GM12878 (cell line): ENCODE data around the gene MAZ. TPM values are rescaled to one million over a fixed set of nuclear protein-coding genes. Genes with fewer than 3 reads are reported as not detected.

Experiments
- ATAC-seq: fragments of 200-7000 bp; cut with Tn5 transposase; 3 replicates; pipeline ENCODE4 v1.9.1; 2020; ENCODE audit warnings: mild to moderate bottlenecking, moderate library complexity
- BruUV-seq: library from RNA; stranded (reverse); fragments of 400-500 nt; replicated peaks from 2 replicates; lab custom pipeline; 2021; lab: Mats Ljungman, UMichigan
- CTCF ChIA-PET: fragments of 300-600 bp; sonication (Branson Sonifier 250); formaldehyde crosslinking; extraction: SDS; loops from one replicate; lab custom pipeline; 2021; ENCODE audit warnings: inconsistent platforms; lab: Yijun Ruan, JAX
- POLR2A ChIA-PET: fragments of 350-600 bp; formaldehyde crosslinking; extraction: SDS; loops from one replicate; lab custom pipeline; 2021; ENCODE audit warnings: inconsistent platforms; lab: Charles Lee
- RAD21 ChIA-PET: fragments of 300-600 bp; sonication (Branson Sonifier 250); formaldehyde crosslinking; loops from one replicate; lab custom pipeline; 2023; ENCODE audit warnings: antibody characterized with exemption; ENCODE audit not compliant: unreplicated experiment; lab: Charles Lee
- SMC1A ChIA-PET: fragments of 300-600 bp; sonication (Branson Sonifier 250); formaldehyde crosslinking; loops from one replicate; lab custom pipeline; 2023; ENCODE audit not compliant: unreplicated experiment, uncharacterized antibody; lab: Charles Lee
- DNase-seq: peaks from one replicate; pipeline ENCODE4 v3.0.0-alpha.2; 2011; ENCODE audit warnings: low read depth, low spot score
- FAIRE-seq: peaks from 3 replicates; lab custom pipeline; 2011; peaks lifted over from hg19 to GRCh38; lab: Jason Lieb, UNC
- H2AFZ ChIP-seq: 2 replicates; pipeline ENCODE4 v1.6.0; 2011; ENCODE audit warnings: low read depth, low read length, control low read depth; ENCODE audit not compliant: control insufficient read depth
- H3K27ac ChIP-seq: 2 replicates; pipeline ENCODE4 v1.5.1; 2011; ENCODE audit warnings: control low read depth; ENCODE audit not compliant: control insufficient read depth, insufficient read depth
- H3K27me3 ChIP-seq, 2 experiments: replicated peaks in 1 of 2; 2 replicates each; pipeline versions ENCODE4 v1.6.0 to v1.6.1; 2011; ENCODE audit warnings: low read length in 1 of 2; ENCODE audit not compliant: control insufficient read depth in 2 of 2, insufficient read depth in 2 of 2
- H3K36me3 ChIP-seq, 2 experiments: 2 replicates each; pipeline ENCODE4 v1.5.1; 2011; ENCODE audit warnings: low read length in 1 of 2; ENCODE audit not compliant: control insufficient read depth in 2 of 2, insufficient read depth in 2 of 2
- H3K4me1 ChIP-seq: 2 replicates; pipeline ENCODE4 v1.6.1; 2011; ENCODE audit warnings: mild to moderate bottlenecking, low read length, moderate library complexity, mixed read lengths; ENCODE audit not compliant: control insufficient read depth, insufficient read depth
- H3K4me2 ChIP-seq: 2 replicates; pipeline ENCODE4 v1.6.0; 2011; ENCODE audit warnings: control low read depth; ENCODE audit not compliant: control insufficient read depth, insufficient read depth
- H3K4me3 ChIP-seq: fragments of 200-600 bp; sonication (generic); 2 replicates; pipeline ENCODE4 v1.5.1; 2016
- H3K79me2 ChIP-seq: 2 replicates; pipeline ENCODE4 v1.6.0; 2011; ENCODE audit warnings: low read length; ENCODE audit not compliant: control insufficient read depth, insufficient read depth
- H3K9ac ChIP-seq: 2 replicates; pipeline ENCODE4 v1.8.0; 2011; ENCODE audit warnings: low read length, control low read depth, mixed read lengths; ENCODE audit not compliant: control insufficient read depth, insufficient read depth
- H3K9me3 ChIP-seq: replicated peaks from 3 replicates; pipeline ENCODE4 v1.5.1; 2011; ENCODE audit warnings: mild to moderate bottlenecking, low read length; ENCODE audit not compliant: control insufficient read depth, insufficient read depth
- H4K20me1 ChIP-seq: 2 replicates; pipeline ENCODE4 v1.6.0; 2011; ENCODE audit not compliant: control insufficient read depth, insufficient read depth
- BHLHE40 ChIP-seq, 2 experiments: fragments of 450-650 bp in 1 of 2; IDR thresholded peaks; 2 replicates each; pipeline ENCODE4 v1.6.1; 2011 to 2017; ENCODE audit warnings: low read depth in 2 of 2, borderline replicate concordance in 1 of 2, improper control_type of control experiment in 1 of 2, low read length in 1 of 2, mild to moderate bottlenecking in 1 of 2
- BRCA1 ChIP-seq: IDR thresholded peaks from 2 replicates; pipeline ENCODE4 v1.6.1; 2011; ENCODE audit warnings: low read depth, low read length, improper control_type of control experiment
- CHD1 ChIP-seq: IDR thresholded peaks from 2 replicates; pipeline ENCODE4 v1.6.1; 2012; ENCODE audit warnings: low read depth, low read length, improper control_type of control experiment
- CREM ChIP-seq: IDR thresholded peaks from 2 replicates; pipeline ENCODE4 v1.6.1; 2014; ENCODE audit warnings: antibody characterized with exemption, low read depth
- EED ChIP-seq: sonication (generic); IDR thresholded peaks from 2 replicates; pipeline ENCODE4 v1.6.1; 2016; ENCODE audit warnings: antibody characterized with exemption, low read depth
- ETV6 ChIP-seq, 2 experiments: fragments of 450-650 bp in 1 of 2; IDR thresholded peaks in 1 of 2; conservative IDR thresholded peaks in 1 of 2; 2 replicates each; pipeline ENCODE4 v1.6.1; 2014; ENCODE audit warnings: antibody characterized with exemption in 1 of 2, borderline replicate concordance in 1 of 2, low read depth in 1 of 2, mild to moderate bottlenecking in 1 of 2, moderate library complexity in 1 of 2
- FOXM1 ChIP-seq: IDR thresholded peaks from 2 replicates; pipeline ENCODE4 v1.6.1; 2012; ENCODE audit warnings: low read depth, mild to moderate bottlenecking, inconsistent platforms, low read length, moderate library complexity
- HDGF ChIP-seq: fragments of 450-650 bp; IDR thresholded peaks from 2 replicates; pipeline ENCODE4 v1.6.1; 2016; ENCODE audit warnings: antibody characterized with exemption
- JUND ChIP-seq: IDR thresholded peaks from 2 replicates; pipeline ENCODE4 v1.6.1; 2012; ENCODE audit warnings: low read depth, mild to moderate bottlenecking, low read length, improper control_type of control experiment, moderate library complexity
- MXI1 ChIP-seq: fragments of 150-350 bp; IDR thresholded peaks from 2 replicates; pipeline ENCODE4 v1.6.1; 2011; ENCODE audit warnings: low read depth, mild to moderate bottlenecking, inconsistent platforms, low read length, improper control_type of control experiment
- MYB ChIP-seq: fragments of 150-350 bp; IDR thresholded peaks from 2 replicates; pipeline ENCODE4 v1.6.1; 2014; ENCODE audit warnings: mild to moderate bottlenecking, low read depth, low read length, borderline replicate concordance
- MYC ChIP-seq: IDR thresholded peaks from 2 replicates; pipeline ENCODE4 v1.6.1; 2011; ENCODE audit warnings: mild to moderate bottlenecking, low read length, moderate library complexity, inconsistent platforms; ENCODE audit not compliant: insufficient read depth, insufficient replicate concordance, insufficient read length, severe bottlenecking
- PKNOX1 ChIP-seq: fragments of 450-650 bp; IDR thresholded peaks from 2 replicates; pipeline ENCODE4 v1.6.1; 2016; ENCODE audit warnings: mild to moderate bottlenecking
- PML ChIP-seq: IDR thresholded peaks from 2 replicates; pipeline ENCODE4 v1.6.1; 2012; ENCODE audit warnings: low read length, inconsistent platforms
- RAD21 ChIP-seq: IDR thresholded peaks from 2 replicates; pipeline ENCODE4 v1.6.1; 2011; ENCODE audit warnings: mild to moderate bottlenecking, low read depth, low read length, moderate library complexity; ENCODE audit not compliant: insufficient read depth
- RELB ChIP-seq: fragments of 450-650 bp; IDR thresholded peaks from 2 replicates; pipeline ENCODE4 v1.6.1; 2017; ENCODE audit warnings: low read depth, mild to moderate bottlenecking, moderate library complexity
- STAT3 ChIP-seq: IDR thresholded peaks from 2 replicates; pipeline ENCODE4 v1.6.1; 2011; ENCODE audit warnings: low read depth, low read length, improper control_type of control experiment
- WRNIP1 ChIP-seq: IDR thresholded peaks from 2 replicates; pipeline ENCODE4 v1.6.1; 2011; ENCODE audit warnings: low read depth, low read length, improper control_type of control experiment, borderline replicate concordance
- ZNF207 ChIP-seq: fragments of 450-650 bp; IDR thresholded peaks from 2 replicates; pipeline ENCODE4 v1.6.1; 2014; ENCODE audit warnings: antibody characterized with exemption, mild to moderate bottlenecking, borderline replicate concordance
- WGBS: methylation state at CpG from one replicate; pipeline ENCODE4 v1.1.6; 2016; ENCODE audit warnings: low lambda C conversion rate; ENCODE audit not compliant: insufficient replicate concordance, insufficient coverage; ENCODE audit errors: missing lambda C conversion rate; 5-methylcytosine and 5-hydroxymethylcytosine counted together
- in situ Hi-C: fragments of 300-500 bp; cut with MboI; formaldehyde crosslinking; loops from 9 replicates; pipeline ENCODE4 v1.14.3; 2018; ENCODE audit warnings: mixed read lengths
- intact Hi-C: fragments of 100-400 bp; cut with micrococcal nuclease; formaldehyde crosslinking; loops from one replicate; pipeline ENCODE4 v1.14.2; 2022; ENCODE audit not compliant: unreplicated experiment
- polyA plus RNA-seq, 11 experiments: library from polyadenylated mRNA; depleted of rRNA in 4 of 11; unstranded in 6 of 11; stranded (reverse) in 5 of 11; fragments of >200 nt; fragmentation: Nextera tagmentation in 4 of 11; fragmentation: Illumina TruSeq in 1 of 11; extraction: Ambion mirVana in 4 of 11; extraction: Trizol in 1 of 11; gene quantifications; 1 replicate in 1 of 11; 2 replicates in 10 of 11; pipeline versions ENCODE4 v1.2.1 to v1.2.3, GENCODE V29; 2011 to 2016; ENCODE audit warnings: inconsistent platforms in 2 of 11, missing spikeins in 2 of 11, low read depth in 1 of 11
- total RNA-seq, 4 experiments: library from RNA; depleted of rRNA in 3 of 4; stranded (reverse); fragments of >200 nt in 3 of 4; fragmentation: Illumina TruSeq in 1 of 4; extraction: Trizol in 1 of 4; gene quantifications; 2 replicates each; pipeline versions ENCODE4 v1.2.1 to v1.2.3, GENCODE V29; 2013 to 2021

Gene MAZ
- total and polyA plus RNA-seq, 10 of the 15 experiments (the other 5 are each of a cell fraction or from before 2014, with no cell fraction given) = 23.9 to 309 (median 116) TPM

GRCh38 chr16:29815793-29816693 is 9.7 kb downstream of the MAZ start, which contains the start of gene PAGR1:
TSS of gene PAGR1 (plus strand) at chr16:29816152. CDS start at chr16:29816526, 374 bp downstream.
- TSS peak; percentile 68 for BruUV-seq
- POLR2A ChIA-PET = interaction anchor here (0.6 to 2.7 kb wide), 14 partner anchors 8 to 1327 kb away, joined by 3 to 20 read pairs (median 6); partner anchors contain the start of genes KCTD13, MAZ and TAOK2
- peak; percentile 98 for FAIRE-seq
- RAD21 ChIA-PET = interaction anchor here (0.6 to 7.9 kb wide), 13 partner anchors 9 to 173 kb away, joined by 3 to 51 read pairs (median 3); partner anchors contain the start of gene MAZ
- H3K27me3 ChIP-seq = no peaks in the 10 kb centered on the region
- H3K27ac ChIP-seq = peak within 1 kb of the TSS; percentile 90
- DNase-seq = peak; percentile 100
- peak within 1 kb of the TSS; percentile 98 for H3K4me2 ChIP-seq
- H3K36me3 ChIP-seq = peaks cover 0 to 2% of the 10 kb centered on the region in 2 experiments; a peak in 1 of 4 replicates
- H3K4me3 ChIP-seq = peak within 1 kb of the TSS; percentile 99
- in situ Hi-C loops (loop anchor here (5.0 kb wide), 1 partner anchor 214 kb away; no protein-coding TSS in a partner anchor), intact Hi-C loops (loop anchor here (2.0 to 5.0 kb wide), 2 partner anchors 181 to 206 kb away; partner anchors contain the start of genes C16orf92 and INO80E)
- H3K79me2 ChIP-seq = peaks cover 27% of the 10 kb centered on the region
- H3K9me3 ChIP-seq = no peaks in the 10 kb centered on the region
- SMC1A ChIA-PET = interaction anchor here (0.7 to 7.8 kb wide), 11 partner anchors 8 to 180 kb away, joined by 3 to 48 read pairs (median 3); partner anchors contain the start of genes INO80E and KIF22
- H3K4me1 ChIP-seq = peaks cover 20% of the 10 kb centered on the region
- peak within 1 kb of the TSS; percentile 97 for H2AFZ ChIP-seq
- peak within 1 kb of the TSS; percentile 90 for H3K9ac ChIP-seq
- ATAC-seq = peak; percentile 75
- CTCF ChIA-PET = interaction anchor here (0.6 to 8.3 kb wide), 16 partner anchors 8 to 157 kb away, joined by 3 to 99 read pairs (median 4); partner anchors contain the start of genes C16orf54 and KIF22
- no peaks in the 10 kb centered on the region for H4K20me1 ChIP-seq
- 1% methylated on average over 70 of the region's 70 CpGs for WGBS
- TF ChIP-seq PKNOX1 (peak; percentile 53; the same call in 1 of the 2 replicates), MYB (no peak; the same call in 1 of the 2 replicates), ZNF207 (peak; percentile 77), RELB (peak; percentile 77), MYC (no peak), PML (no peak), HDGF (peak; percentile 95), ETV6 (conservative IDR thresholded peaks at IDR 0.05 in 1 of 2, IDR thresholded peaks at IDR 0.05 in 1 of 2; ENCODE audit: borderline replicate concordance in 1 of 2, low read depth in 1 of 2) (no peak), MXI1 (peak; percentile 88), WRNIP1 (no peak), CHD1 (no peak; the same call in none of the 2 replicates), RAD21 (peak; percentile 67), STAT3 (no peak), JUND (0 out of 2 replicates have a peak, but pooled peaks have one; percentile 38), BRCA1 (no peak), CREM (peak; percentile 89), BHLHE40 (IDR thresholded peaks at IDR 0.05; ENCODE audit: borderline replicate concordance in 1 of 2, low read depth in 2 of 2, low read length in 1 of 2) (peak; percentile 14 to 45; a peak in 2 of 4 replicates), FOXM1 (no peak), EED (peak; percentile 19; the same call in 1 of the 2 replicates)
